Measurements from ENCODE around the gene TPD52L3.

TPD52L3 gene

GRCh38 chr9:6328103-6328502 is at the start of gene TPD52L3:
Gene TPD52L3 (plus strand): TSS chr9:6328375. CDS start chr9:6328596, 221 bp downstream.
- no peak for DNase-seq

GRCh38 chr9:6301858-6302257 is 26.3 kb upstream of the TPD52L3 start:
- DNase-seq: no peak

DNA sequence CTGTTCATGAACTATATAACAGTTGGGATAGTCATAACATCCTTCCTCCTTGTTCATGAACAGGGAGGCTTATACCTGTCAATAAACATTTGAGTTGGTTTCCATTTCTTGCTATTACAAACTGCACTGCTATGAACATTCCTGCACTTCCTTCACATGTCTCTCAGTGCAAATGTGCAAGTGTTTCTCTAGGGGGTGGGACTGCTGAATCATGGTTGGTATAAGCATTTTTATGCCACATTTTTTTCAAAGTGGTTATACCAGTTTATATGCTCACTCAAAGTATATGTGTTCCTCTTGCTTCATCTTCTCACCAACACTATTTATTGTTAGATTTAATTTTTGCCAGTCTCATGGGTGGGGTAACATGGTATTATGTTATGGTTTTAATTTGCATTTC is 25.8 kb upstream of the TPD52L3 start:
- no peak for DNase-seq

DNA sequence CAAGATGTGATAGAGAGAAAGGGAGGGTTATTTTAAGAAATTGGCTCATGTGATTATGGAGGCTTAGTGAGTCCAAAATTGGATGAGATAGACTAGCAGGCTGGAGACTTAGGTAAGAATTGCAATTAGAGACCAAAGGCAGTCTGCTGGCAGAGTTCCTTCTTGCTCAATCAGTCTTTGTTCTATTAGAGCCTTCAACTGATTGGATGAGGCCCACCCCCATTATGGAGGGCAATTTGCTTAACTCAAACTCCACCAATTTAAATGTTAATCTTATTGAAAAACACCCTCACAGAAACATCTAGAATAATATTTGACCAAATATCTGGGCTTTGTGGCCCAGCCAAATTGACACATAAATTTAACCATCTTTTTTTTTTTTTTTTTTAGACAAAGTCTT is 23.9 kb upstream of the TPD52L3 start:
- DNase-seq: no peak

DNA sequence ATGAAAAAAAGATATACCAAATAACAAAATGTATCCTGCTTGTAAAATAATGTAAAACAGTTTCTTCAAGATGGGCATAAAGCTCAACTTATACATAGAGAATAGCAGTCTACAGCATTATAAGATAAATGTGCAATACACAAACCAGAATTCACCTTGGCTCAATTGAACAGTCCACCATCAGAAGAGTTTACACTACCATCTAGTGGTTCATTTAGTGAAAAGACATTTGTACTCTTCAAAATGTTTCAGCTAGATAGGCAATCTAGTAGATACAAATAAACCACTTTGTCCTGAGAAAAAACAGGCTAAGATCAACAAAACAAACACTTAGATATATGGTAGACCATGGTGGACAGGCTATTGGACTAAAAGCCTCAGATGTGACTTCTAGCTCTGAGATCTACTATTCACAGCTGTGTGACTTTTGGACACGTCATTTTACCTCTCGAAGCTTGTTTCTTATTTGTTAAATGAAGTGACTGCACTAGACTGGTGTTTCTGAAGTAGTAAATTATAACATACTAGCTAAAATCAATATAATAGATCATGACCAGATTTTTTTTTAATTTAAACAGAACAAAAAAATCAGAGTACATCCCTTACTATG is 22.1 kb upstream of the TPD52L3 start:
- DNase-seq: no peak

GRCh38 chr9:6307551-6308096 is 20.6 kb upstream of the TPD52L3 start:
- no peak for DNase-seq

DNA sequence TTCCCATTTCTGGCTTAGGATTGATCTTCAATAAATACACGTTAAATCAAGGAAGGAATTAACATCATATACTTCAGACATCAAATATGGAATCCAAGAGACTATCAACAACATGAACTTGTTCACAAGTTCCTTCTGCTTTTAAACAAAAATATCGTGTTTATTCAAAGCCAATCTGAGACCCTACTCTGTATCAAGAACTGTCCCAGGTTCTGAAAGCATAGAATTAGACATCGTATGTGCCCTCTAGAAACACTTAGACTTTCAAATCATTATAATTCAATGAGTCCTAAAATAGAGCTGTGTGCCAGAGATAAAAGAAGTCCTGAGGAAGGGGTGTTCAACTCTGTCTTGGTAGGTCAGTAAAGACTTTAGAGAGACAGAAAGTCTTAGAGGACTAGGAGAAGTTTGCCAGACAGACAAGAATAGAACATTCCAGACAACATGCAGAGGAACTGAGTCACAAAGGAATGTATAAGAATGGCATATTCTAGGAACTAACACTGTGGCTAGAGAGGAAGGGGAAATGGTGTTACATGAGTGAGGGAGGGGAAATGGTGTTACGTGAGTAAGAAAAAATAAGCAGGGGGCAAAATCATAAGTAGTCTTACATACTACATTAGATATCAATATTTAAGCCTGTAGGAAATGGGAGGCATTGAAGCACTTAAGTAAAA is 2.9 kb downstream of the TPD52L3 start:
- no peak for DNase-seq

DNA sequence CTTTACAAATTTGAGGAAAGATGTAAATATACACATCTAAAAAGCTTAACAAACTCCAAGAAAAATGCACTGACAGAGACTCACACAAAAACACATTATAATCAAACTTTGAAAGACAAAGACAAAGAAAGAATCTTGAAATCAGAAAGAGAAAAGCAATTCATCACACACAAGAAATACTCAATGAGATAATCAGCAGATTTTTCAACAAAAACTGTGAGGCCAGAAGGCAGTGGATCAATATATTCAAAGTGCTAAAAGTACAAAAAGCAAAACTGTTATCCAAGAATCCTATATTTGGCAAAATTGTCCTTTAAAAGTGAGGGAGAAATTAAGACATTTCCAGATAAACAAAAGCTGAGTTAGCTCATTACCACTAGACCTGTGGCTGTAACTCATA is 6.1 kb downstream of the TPD52L3 start:
- DNase-seq: no peak

GRCh38 chr9:6348766-6349165 is 20.6 kb downstream of the TPD52L3 start:
- no peak for DNase-seq

GRCh38 chr9:6351737-6352136 is 23.6 kb downstream of the TPD52L3 start:
- DNase-seq: no peak

- DNase-seq: peak; percentile 24 to 25
These were observed 26.0 kb downstream of the TPD52L3 start for GRCh38 chr9:6354072-6354686.

- no peak for DNase-seq
These were observed 27.6 kb downstream of the TPD52L3 start for GRCh38 chr9:6355728-6356127.

DNA sequence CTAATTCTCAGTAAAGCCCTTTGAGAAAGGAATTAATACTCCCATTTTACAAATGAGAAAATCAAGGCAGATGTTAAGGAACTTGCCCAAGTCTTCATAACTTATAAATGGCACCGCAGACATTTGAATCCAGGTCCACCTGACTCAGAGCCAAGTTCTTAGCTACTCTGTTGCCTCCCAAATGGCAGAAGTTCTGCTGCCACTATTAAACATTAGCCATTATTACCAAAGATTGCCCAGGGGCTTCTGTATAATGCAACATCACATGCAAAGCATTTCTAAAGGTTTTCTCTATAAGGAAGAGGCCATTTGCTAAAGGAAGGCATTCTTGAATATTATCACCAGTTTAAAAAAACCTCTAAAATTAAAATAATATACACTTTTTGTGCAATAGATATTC is 28.3 kb downstream of the TPD52L3 start:
- no peak for DNase-seq

GRCh38 chr9:6356904-6357303 is 28.7 kb downstream of the TPD52L3 start:
- no peak for DNase-seq

- no peak for DNase-seq
These were observed 39.1 kb downstream of the TPD52L3 start for GRCh38 chr9:6367128-6367890.

GRCh38 chr9:6368831-6369230 is 40.7 kb downstream of the TPD52L3 start:
- DNase-seq: no peak

All from activated T-cell treated with anti-CD3 and anti-CD28 coated beads, Interleukin-2, amount 50 U/mL, for 48 hours (primary cell).